Prostate gland (tissue), 2 donors: ENCODE measurements around the gene SERPINB2. TPM values are rescaled to one million over a fixed set of nuclear protein-coding genes. Genes with fewer than 3 reads are reported as not detected.

Experiments
- DNase-seq: peaks from one replicate; pipeline ENCODE4 v3.0.0-alpha.2; 2019; ENCODE audit warnings: low spot score
- H3K27ac ChIP-seq, 2 donors: fragments of 200-600 bp; sonication (generic); 2 replicates each; pipeline ENCODE4 v1.5.1; 2017 to 2019
- H3K27me3 ChIP-seq: fragments of 200-600 bp; sonication (generic); replicated peaks from 2 replicates; pipeline ENCODE4 v1.5.1; 2019; ENCODE audit not compliant: insufficient read depth
- H3K36me3 ChIP-seq, 2 donors: fragments of 200-600 bp; sonication (generic); 1 replicate in 1 of 2; 2 replicates in 1 of 2; pipeline versions ENCODE4 v1.5.1 to v1.8.1; 2017 to 2019
- H3K4me1 ChIP-seq: fragments of 200-600 bp; sonication (generic); replicated peaks from 2 replicates; pipeline ENCODE4 v1.5.1; 2019
- H3K4me3 ChIP-seq, 2 donors: fragments of 200-600 bp; sonication (generic); 2 replicates each; pipeline ENCODE4 v1.5.1; 2017 to 2019
- H3K9me3 ChIP-seq: fragments of 200-600 bp; sonication (generic); 2 replicates; pipeline ENCODE4 v1.5.1; 2017
- POLR2A ChIP-seq: fragments of 450-650 bp; IDR thresholded peaks from one replicate; pipeline ENCODE4 v1.6.1; 2016; ENCODE audit warnings: antibody characterized with exemption, mild to moderate bottlenecking
- POLR2AphosphoS5 ChIP-seq: sonication (generic); formaldehyde crosslinking; IDR thresholded peaks from one replicate; pipeline ENCODE4 v1.6.1; 2017; ENCODE audit warnings: antibody characterized with exemption
- WGBS: methylation state at CpG from one replicate; pipeline ENCODE4 v1.1.5; 2018; 5-methylcytosine and 5-hydroxymethylcytosine counted together
- intact Hi-C: fragments of 100-400 bp; cut with DNase I; formaldehyde crosslinking; loops from one replicate; pipeline ENCODE4 v1.14.2; 2022
- total RNA-seq, 2 donors: library from RNA; depleted of rRNA; stranded (reverse); fragments of >200 nt; gene quantifications; one replicate each; pipeline ENCODE4 v1.1.0, GENCODE V29; 2016
- TF ChIP-seq, protein P1 (sequence below), 4 experiments: fragments of 200-600 bp in 2 of 4; fragments of 450-650 bp in 2 of 4; sonication (generic) in 2 of 4; IDR thresholded peaks; 1 replicate in 3 of 4; 2 replicates in 1 of 4; pipeline ENCODE4 v1.5.1; 2016 to 2019; ENCODE audit warnings: antibody characterized with exemption in 4 of 4, mild to moderate bottlenecking in 2 of 4, moderate library complexity in 2 of 4

SERPINB2 gene
- total RNA-seq, 2 donors from 2014 or later = 0.18 to 0.62 TPM

DNA sequence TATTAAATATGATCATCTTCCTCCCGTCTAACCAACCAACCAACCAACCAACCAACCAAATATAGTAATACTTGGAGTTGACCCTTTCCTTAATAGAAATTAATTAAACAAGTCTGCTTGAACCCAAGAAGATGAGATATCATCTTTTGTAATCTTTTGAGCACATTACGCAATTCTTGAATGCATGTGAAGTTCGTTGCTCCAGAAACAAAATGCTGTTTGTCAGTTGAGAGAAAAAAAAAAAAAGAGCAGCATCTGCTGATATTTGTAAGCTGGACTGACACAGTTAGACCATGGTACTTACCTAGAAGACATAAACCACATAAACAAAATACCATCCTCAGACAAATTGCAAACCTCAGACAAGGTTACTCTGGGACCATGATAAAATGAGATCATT is 9.2 kb upstream of the SERPINB2 start:
- no peak for DNase-seq
- WGBS = 60% methylated on average over 3 of the region's 3 CpGs
- no peak overlapping the region for H3K27ac ChIP-seq
- H3K4me3 ChIP-seq = no peak overlapping the region
- TF ChIP-seq POLR2A (no peak), POLR2AphosphoS5 (no peak)
- TF ChIP-seq, protein P1, sequence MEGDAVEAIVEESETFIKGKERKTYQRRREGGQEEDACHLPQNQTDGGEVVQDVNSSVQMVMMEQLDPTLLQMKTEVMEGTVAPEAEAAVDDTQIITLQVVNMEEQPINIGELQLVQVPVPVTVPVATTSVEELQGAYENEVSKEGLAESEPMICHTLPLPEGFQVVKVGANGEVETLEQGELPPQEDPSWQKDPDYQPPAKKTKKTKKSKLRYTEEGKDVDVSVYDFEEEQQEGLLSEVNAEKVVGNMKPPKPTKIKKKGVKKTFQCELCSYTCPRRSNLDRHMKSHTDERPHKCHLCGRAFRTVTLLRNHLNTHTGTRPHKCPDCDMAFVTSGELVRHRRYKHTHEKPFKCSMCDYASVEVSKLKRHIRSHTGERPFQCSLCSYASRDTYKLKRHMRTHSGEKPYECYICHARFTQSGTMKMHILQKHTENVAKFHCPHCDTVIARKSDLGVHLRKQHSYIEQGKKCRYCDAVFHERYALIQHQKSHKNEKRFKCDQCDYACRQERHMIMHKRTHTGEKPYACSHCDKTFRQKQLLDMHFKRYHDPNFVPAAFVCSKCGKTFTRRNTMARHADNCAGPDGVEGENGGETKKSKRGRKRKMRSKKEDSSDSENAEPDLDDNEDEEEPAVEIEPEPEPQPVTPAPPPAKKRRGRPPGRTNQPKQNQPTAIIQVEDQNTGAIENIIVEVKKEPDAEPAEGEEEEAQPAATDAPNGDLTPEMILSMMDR (IDR thresholded peaks at IDR 0.05) = no peak
- no peaks in the 10 kb centered on the region for H3K9me3 ChIP-seq
- no peaks in the 10 kb centered on the region for H3K27me3 ChIP-seq
- intact Hi-C loops = no loop called here
- no peaks in the 10 kb centered on the region for H3K36me3 ChIP-seq
- no peaks in the 10 kb centered on the region for H3K4me1 ChIP-seq

DNA sequence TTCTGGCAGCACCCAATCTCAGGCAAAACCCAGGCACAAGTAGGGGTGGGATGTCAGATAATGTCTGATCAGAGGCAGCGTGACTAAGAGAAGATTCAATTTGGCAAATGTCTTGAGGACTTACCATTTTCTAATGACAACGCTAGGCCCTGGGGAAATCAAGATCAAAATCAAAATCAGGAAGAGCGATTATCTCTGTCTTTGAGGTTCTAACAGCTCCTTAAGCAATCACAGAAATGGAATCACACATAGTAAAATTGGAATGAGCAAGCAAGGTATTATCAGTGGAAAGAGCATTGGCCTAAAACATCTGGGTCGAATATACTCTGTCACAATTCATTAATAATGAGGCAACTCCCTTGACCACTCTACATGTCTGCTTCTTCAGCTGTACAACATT is 8.6 kb upstream of the SERPINB2 start:
- H3K4me3 ChIP-seq = no peak overlapping the region
- TF ChIP-seq, protein P1 (IDR thresholded peaks at IDR 0.05) = no peak
- TF ChIP-seq POLR2A (no peak), POLR2AphosphoS5 (no peak)
- H3K36me3 ChIP-seq = no peaks in the 10 kb centered on the region
- H3K27me3 ChIP-seq = no peaks in the 10 kb centered on the region
- DNase-seq = no peak
- intact Hi-C loops = no loop called here
- WGBS = 89% methylated on average over 4 of the region's 4 CpGs
- H3K4me1 ChIP-seq = no peaks in the 10 kb centered on the region
- H3K9me3 ChIP-seq = no peaks in the 10 kb centered on the region
- no peak overlapping the region for H3K27ac ChIP-seq

DNA sequence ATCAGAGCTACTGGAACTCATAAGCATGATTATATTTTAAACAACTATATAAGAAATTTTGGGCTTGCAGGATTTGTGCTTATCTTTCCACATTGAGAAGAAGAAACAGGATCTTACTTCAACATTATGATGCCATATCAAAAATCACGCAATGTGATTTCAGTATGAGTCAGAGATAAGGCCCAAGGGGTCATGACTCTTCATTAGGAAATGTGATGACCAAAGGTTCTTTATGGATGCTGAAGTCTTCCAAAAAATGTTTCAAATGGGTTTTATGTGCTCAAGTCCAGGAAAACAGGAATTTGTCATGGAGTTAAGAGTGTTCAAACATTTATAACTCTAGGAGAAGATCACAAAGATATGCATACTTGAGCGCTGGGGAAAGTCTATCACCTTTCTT is 7.8 kb upstream of the SERPINB2 start:
- Histone ChIP-seq H3K36me3 (no peaks in the 10 kb centered on the region), H3K9me3 (no peaks in the 10 kb centered on the region), H3K4me1 (no peaks in the 10 kb centered on the region), H3K27me3 (no peaks in the 10 kb centered on the region), H3K4me3 (no peak overlapping the region), H3K27ac (no peak overlapping the region)
- DNase-seq = no peak
- intact Hi-C loops = no loop called here
- TF ChIP-seq, protein P1 (IDR thresholded peaks at IDR 0.05) = no peak
- TF ChIP-seq POLR2AphosphoS5 (no peak), POLR2A (no peak)
- 72% methylated on average over 2 of the region's 2 CpGs for WGBS

DNA sequence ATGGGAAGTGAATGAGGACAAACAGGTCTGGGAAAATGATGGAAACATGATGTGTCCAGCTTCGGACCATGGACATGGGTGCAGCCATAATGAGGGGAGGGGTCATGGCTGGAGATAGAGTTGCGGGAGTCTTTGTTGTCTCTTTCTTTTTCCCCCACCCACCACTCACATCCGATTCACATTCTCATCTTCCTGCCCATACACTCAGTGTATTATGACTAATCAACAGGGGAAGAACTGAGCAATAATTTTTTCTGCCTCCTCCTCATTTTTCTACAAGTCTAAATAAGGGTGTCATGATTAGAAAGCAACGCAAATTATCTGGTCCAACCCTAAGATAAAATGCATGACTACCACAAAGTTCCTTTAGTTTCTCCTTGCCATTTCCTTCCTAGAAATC is 5.7 kb upstream of the SERPINB2 start:
- intact Hi-C loops = no loop called here
- no peaks in the 10 kb centered on the region for H3K36me3 ChIP-seq
- WGBS = 91% methylated on average over 4 of the region's 4 CpGs
- H3K4me3 ChIP-seq = no peak overlapping the region
- no peak overlapping the region for H3K27ac ChIP-seq
- no peaks in the 10 kb centered on the region for H3K9me3 ChIP-seq
- H3K27me3 ChIP-seq = no peaks in the 10 kb centered on the region
- H3K4me1 ChIP-seq = no peaks in the 10 kb centered on the region
- DNase-seq = no peak
- TF ChIP-seq POLR2A (no peak), POLR2AphosphoS5 (no peak)
- TF ChIP-seq, protein P1 (IDR thresholded peaks at IDR 0.05) = no peak

DNA sequence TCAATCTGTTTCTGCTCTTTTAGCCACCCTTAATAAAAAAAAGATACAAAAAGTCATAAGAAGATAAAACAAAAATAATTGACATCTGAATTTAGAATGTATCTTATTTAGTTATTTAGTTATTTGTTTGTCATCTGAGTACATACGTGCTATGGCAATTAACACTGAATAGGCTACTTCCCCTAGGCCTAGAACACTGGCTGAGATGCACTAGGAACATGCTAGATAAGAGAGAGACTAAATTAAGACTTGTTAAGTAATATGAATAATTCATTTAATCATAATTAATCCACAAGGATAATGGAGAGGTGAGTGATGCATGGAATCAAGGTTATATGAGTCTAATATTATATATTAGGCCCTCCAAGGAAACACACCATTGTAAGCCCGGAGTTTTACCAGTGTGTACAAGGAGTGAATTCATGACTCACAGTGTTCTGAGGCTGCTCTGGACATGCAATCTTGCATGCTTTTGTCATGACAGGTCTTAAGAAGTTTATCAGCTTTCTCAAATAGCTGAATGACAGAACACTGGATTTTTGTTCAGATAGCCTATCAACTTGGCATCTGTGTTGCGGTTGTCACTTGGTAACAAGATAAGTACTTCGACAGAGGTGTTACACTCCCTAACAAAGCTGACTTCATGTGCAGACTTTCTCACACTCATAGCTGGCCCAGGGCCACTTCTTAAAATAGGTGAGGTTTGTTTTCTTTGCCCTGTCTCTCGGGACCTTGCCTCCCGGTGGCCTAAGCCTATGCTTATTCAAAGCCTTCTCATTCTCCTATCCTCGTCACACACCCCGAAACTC is 5.0 kb upstream of the SERPINB2 start:
- Histone ChIP-seq H3K4me3 (no peak overlapping the region), H3K27me3 (no peaks in the 10 kb centered on the region), H3K27ac (no peak overlapping the region), H3K36me3 (no peaks in the 10 kb centered on the region), H3K4me1 (no peaks in the 10 kb centered on the region), H3K9me3 (no peaks in the 10 kb centered on the region)
- TF ChIP-seq, protein P1 (IDR thresholded peaks at IDR 0.05) = no peak
- TF ChIP-seq POLR2A = no peak
- no peak for TF ChIP-seq POLR2AphosphoS5
- DNase-seq = no peak
- intact Hi-C loops = no loop called here
- 55% methylated on average over 8 of the region's 8 CpGs for WGBS
